HG03108 (cell line): ENCODE measurements around the gene MARK3.

ENCODE experiments used
- ATAC-seq: cut with Tn5 transposase; IDR thresholded peaks from one replicate; pipeline ENCODE4 v1.9.1; 2021; ENCODE audit warnings: moderate library complexity; ENCODE audit not compliant: unreplicated experiment

MARK3 gene

DNA sequence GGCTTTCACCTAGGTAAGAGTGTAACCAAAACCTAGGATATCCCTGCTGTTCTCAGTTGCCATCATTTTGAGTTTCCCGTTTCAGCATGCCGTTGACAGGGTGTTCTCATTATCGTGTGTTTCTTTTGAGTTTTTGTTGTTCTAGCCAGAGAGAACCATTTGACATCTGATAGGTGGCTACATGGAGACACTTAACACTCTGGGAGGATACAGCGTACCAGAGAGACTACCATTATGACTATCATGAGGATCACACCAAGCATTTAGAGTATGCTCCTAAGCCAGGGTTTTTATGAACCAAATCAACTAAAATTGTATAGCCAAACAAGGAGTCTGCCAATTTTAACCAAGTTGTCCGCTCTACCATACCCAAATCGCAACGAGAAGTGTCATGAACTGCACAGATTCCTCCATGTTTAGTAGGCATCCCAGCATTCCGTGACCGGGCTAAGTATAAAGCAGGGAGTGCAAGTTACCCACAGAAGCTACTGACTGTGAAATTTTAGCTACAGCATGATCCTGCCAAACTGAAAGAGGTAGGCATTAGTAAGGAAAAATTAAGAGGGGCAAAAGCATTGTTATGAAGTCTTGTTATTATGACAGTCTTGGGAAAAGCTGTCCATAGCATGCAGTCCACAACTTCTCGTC, 48.8 kb downstream of the MARK3 start:
- ATAC-seq, result no peak

DNA sequence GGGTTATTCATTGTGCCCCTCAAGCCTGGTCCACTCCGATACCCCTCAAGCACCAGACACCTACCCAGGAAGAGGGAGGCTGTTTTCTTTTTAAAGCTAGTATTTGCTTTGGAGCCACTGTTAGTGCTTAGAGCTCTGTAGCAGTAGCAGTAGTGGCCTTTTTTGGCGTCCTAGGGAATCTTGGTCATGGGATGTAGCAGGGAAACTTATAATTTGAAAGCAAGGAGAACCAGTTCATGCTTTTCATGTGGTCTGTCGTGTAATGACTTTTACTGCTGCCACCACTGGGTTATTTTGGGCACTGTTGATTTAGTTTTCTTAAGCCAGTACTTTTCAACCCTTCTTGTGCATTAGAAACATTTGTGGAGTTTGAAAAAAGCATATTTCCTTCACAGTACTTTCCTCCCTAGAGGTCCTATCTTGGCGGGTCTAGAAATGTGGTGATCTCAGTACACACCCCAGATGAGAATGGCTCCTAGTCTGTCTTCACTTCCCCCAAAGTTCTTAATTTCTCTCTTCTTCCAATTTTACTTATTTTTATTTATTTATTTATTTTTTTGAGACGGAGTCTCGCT, 49.7 kb downstream of the MARK3 start:
- ATAC-seq, result no peak

DNA sequence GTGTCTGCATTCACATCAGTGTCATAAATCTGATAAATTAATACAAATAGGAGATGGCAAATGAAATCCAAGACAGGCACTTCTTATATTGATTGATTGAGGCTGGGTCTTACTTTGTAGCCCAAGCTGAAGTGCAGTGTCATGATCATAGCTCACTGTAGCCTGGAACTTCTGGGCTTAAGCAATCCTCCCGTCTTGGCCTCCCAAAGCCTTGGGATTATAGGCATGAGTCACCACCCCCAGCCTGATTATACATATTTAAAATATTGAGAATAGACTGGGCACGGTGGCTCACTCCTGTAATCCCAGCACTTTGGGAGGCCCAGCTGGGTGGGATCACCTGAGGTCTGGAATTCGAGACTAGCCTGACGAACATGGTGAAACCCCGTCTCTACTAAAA, 51.3 kb downstream of the MARK3 start:
- ATAC-seq, result no peak

DNA sequence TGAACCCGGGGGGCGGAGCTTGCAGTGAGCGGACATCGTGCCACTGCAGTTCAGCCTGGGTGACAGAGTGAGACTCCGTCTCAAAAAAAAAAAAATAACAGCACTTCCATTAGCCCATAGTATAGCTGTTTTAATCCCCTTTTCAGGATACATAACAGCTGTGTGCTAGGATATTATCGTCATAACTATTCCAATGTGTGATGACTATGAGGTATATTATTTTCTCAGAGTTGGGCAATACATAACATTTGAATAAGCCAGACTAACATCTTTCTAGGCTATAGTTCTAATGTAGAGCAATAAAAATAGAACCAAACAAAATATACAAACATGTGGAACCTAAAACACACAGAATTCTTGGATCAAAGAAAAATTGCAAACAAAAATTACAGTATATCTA, 57.1 kb downstream of the MARK3 start:
- no peak for ATAC-seq

DNA sequence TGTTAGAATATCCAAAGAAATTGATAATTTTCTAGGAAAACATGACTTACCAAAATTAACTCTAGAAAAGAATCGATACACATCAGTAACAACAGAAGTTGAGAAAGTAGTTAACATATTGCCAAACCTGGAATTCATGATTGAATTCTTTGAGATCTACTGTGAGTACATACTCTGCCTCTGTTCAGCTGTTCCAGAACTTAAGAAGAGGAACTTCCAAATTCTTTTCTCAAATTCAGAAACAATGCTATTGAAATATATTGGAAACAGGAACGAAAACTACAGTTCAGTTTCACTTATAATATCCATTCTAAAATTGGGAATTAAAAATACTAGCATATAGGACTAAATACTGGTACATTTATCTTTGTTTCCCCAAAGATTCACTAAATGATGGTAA, 57.9 kb downstream of the MARK3 start:
- no peak for ATAC-seq

GRCh38 chr14:103444837-103445524, 59.8 kb downstream of the MARK3 start:
- no peak for ATAC-seq

- ATAC-seq, result no peak
Observed at GRCh38 chr14:103445806-103446205, 60.6 kb downstream of the MARK3 start.

- ATAC-seq, result no peak
Observed at GRCh38 chr14:103448097-103448496, 62.9 kb downstream of the MARK3 start.

GRCh38 chr14:103449634-103450161, 64.5 kb downstream of the MARK3 start:
- no peak for ATAC-seq

- no peak for ATAC-seq
Observed at GRCh38 chr14:103450416-103450815, 65.2 kb downstream of the MARK3 start.

- ATAC-seq, result no peak
Observed at GRCh38 chr14:103451401-103451800, 66.2 kb downstream of the MARK3 start.

- no peak for ATAC-seq
Observed at GRCh38 chr14:103453791-103454190, 68.6 kb downstream of the MARK3 start.

GRCh38 chr14:103456167-103456835, 71.1 kb downstream of the MARK3 start:
- no peak for ATAC-seq

DNA sequence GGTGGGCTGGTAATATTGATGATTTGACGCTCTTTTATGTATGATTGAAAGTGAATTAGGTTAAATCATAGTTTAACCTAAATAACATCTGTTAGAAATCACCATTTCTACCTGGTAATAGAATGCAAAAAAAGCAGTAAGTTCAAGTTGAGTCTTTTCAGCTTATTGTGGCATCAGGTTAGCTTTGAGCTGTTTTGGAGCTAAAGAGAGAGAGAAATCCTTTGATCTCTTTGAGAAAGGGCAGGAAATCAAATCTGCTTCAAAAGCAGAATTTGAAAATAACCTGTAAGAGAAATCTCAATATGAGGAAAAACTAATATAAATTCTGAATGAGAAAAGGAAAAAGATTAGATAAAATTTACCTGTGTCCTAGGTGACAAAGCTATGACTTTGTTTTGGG, 75.2 kb downstream of the MARK3 start:
- no peak for ATAC-seq

DNA sequence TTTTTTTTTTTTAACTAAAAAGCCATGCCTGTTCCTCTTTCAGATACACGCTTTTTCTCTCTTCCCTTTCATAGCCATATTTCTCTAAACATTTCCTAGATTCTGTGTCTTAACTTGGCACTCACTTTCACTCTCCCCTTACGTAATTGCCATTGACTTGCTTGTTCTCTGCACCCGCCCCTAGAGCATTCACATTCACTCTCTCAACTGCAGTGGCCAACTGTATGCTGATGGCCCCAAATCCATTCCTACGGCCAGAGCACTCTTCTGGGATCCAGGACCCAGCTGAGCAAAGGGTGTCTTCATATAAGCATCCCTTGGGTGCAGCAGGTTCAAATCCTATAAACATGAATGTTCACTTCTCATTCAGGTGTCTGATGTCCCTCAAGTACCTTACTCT, 77.9 kb downstream of the MARK3 start:
- no peak for ATAC-seq

GRCh38 chr14:103463851-103464250, 78.6 kb downstream of the MARK3 start:
- no peak for ATAC-seq

DNA sequence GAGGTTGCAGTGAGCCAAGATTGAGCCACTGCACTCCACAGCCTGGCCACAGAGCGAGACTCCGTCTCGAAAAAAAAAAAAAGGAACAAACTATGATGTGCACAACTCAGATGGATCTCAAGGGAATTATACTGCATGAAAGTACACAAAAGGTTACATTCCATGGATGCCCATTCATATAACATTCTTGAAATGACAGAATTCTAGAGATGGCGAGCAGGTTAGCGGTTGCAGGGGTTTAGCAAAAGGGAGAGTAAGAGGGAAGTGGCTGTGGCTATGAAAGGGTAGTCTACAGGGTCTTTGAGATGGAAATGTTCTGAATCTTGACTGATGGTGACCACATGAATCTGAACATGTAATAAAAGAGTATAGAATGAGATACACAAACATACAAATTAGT, 87.7 kb downstream of the MARK3 start:
- ATAC-seq, result no peak

- ATAC-seq, result no peak
Observed at GRCh38 chr14:103474893-103475292, 89.7 kb downstream of the MARK3 start.

GRCh38 chr14:103476065-103476464, 90.8 kb downstream of the MARK3 start:
- ATAC-seq, result no peak

DNA sequence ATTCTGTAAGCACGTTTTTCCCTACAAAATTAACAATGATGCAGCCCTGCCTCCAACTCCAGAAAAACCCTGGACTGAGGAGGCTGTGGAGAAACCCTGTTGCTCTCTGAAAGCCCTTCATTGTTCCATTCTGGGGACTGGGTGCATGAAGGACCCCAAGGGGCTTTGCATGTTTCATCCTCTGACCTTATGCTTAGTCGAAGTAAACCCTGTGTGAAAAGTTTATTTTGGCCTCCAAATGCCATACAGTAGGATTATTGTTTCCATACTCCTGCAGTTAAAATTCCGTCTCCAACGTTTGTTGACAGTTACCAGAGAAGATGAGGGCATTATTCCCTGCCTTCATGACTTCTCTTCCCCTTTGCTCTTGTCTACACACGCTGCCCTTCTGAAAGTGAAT, 91.4 kb downstream of the MARK3 start:
- no peak for ATAC-seq

DNA sequence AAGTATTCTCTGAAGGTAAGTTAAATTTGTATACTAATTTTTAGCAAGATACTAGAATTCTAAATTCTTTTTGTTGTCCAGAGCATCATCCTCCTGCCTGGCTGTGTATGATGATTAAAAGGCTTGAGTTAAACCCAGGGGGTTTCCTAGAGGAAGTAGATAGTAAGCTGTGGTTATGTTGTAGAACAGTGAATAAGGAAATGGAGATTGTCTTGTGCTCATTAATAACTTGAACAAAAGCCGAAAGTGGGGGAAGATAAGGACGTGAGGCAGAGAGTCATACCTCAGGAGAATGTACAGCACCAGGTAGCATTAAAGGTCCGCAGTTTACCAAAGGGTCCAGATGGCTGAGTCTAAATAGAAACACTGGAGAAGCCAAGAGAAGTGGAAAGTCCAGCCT, 95.4 kb downstream of the MARK3 start:
- peak; percentile 91 for ATAC-seq

- no peak for ATAC-seq
Observed at GRCh38 chr14:103483600-103483999, 98.4 kb downstream of the MARK3 start.
